GM19193 (cell line): ENCODE data around the gene TOMM20.

Experiments used
- POLR2A ChIP-seq: IDR thresholded peaks from 4 replicates; pipeline ENCODE4 v1.6.1; 2011; ENCODE audit not compliant: insufficient read depth, insufficient read length; ENCODE audit errors: extremely low read depth

The TOMM20 gene

GRCh38 chr1:235108185-235108593 is 20.4 kb downstream of the TOMM20 start:
- peak; percentile 14 for TF ChIP-seq POLR2A

GRCh38 chr1:235107368-235108184 is 21.1 kb downstream of the TOMM20 start:
- TF ChIP-seq POLR2A, result no peak

- TF ChIP-seq POLR2A, result no peak
Measured at GRCh38 chr1:235106457-235106856, 22.2 kb downstream of the TOMM20 start.

DNA sequence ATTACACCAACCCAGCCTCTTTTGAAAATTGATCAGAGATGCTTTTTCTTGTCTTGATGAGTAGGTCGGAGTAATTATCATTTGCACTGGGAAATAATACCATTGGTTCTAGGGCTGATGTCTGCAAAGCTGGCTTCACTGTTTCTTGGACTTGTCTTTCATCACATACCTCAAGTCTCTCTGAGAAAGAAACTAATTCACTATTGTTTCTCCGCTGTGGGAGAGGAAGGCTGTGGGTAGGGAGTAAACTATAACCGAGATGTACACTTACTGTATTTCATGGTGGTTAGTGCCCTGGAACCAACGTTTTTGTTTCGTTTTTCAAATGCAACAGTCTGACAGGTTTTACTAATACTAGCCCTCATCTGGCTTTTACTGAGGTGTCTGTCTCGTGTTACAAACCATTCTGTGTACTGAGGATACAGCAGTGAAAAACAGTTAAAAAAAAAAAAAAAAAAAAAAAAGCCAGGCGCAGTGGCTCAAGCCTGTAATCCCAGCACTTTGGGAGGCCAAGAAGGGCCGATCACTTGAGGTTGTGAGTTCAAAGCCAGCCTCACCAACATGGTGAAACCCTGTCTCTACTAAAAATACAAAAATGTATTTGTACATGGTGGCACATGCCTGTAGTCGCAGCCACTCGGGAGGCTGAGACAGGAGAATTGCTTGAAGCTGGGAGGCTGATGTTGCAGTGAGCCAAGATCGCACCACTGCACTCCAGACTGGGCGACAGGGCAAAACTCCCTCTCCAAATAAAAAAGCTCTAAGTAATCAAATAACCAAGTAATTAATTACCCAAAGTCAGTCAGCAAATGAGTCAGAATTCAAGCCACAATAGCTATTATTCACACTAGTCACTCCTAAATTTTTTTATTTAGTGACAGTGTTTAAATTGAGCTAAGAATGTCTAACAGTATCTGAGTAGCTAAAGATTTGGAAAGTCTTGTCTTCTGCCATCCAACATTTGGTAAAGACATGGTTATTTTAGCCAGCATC is 23.3 kb downstream of the TOMM20 start:
- no peak for TF ChIP-seq POLR2A

- no peak for TF ChIP-seq POLR2A
Measured at GRCh38 chr1:235102993-235103411, 25.6 kb downstream of the TOMM20 start.

GRCh38 chr1:235102259-235102582 is 26.4 kb downstream of the TOMM20 start:
- TF ChIP-seq POLR2A, result no peak

- TF ChIP-seq POLR2A, result no peak
Measured at GRCh38 chr1:235101558-235102258, 26.9 kb downstream of the TOMM20 start.

DNA sequence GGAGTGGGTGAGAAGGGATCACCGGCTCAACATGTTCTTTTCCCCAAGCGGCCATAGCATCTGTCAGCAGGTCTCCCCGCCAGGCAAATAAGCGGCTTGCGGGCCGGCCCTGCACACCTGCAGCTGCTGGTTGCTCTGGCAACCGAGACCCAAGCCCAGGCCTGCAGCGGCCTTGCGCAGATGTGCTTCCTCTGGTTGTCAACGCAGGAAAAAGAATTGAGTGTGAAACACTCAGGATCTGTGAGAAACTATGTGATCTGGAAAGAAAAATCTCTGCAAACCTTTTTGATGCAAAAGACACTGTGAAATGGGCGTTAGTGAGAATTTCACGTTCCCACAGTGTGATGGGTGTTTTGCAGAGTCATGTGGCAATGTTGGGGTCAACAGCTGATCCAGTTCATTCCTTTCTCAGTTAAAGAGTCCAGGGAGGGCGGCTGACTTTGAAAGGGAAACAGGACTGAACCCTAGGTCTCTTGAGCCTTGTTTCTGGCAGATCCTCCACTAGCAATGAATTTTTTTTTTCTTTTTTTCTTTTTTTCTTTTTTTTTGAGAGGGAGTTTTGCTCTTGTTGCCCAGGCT is 28.4 kb downstream of the TOMM20 start:
- no peak for TF ChIP-seq POLR2A

DNA sequence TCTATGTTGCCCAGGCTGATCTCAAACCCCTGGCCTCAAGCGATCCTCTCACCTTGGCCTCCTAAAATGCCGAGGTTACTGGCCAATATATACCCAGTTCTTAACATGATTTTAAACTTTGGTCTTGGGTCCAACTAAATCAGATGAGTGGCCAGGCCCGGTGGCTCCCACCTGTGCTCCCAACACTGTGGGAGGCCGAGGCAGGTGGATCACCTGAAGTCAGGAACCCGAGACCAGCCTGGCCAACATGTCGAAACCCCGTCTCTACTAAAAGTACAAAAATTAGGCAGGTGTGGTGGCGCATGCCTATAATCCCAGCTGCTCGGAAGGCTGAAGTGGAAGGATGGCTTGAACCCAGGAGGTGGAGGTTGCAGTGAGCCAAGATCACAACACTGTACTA is 29.6 kb downstream of the TOMM20 start:
- TF ChIP-seq POLR2A, result no peak

- no peak for TF ChIP-seq POLR2A
Measured at GRCh38 chr1:235098547-235098946, 30.1 kb downstream of the TOMM20 start.

GRCh38 chr1:235095938-235096562 is 32.6 kb downstream of the TOMM20 start:
- TF ChIP-seq POLR2A, result no peak

DNA sequence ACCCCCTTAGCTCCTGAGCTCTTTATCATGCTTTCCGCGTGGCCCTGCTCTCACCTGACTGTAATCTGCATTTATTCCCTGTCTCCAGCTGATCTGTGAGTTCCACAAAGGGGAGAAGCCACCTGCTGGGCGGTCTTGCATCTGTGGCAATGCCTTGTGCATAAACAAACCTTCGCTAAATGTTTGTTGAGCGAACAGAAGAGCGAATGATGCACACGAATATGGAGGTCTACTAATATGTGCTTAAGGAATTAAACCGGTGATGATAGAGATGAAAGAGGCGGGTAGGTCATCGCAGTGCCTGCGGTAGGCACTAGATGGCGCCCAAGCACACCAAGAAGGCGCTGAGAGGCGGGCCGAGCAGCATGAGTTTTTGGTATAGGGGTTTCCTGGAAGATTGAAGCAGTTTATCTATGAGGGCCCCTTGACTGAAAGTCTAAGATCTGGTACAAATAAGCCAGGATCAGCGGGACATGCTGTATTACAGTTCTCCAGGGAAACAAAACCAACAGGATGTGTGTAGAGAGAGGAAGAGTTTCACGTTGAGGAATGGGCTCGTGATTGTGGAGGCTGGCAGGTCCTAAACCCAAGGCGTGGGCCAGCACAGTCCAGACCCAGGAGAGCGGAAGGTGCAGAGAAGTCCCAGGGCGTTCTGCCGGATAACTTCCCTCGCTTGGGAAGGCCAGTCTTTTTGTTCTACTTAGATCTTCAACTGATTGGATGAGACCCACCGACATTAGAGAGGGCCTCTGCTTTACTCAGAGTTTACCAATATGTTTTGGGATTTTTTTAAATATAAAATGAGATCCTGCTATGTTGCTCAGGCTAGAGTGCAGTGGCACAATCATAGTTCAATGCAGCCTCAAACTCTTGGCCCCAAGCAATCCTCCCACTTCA is 34.7 kb downstream of the TOMM20 start:
- no peak for TF ChIP-seq POLR2A

DNA sequence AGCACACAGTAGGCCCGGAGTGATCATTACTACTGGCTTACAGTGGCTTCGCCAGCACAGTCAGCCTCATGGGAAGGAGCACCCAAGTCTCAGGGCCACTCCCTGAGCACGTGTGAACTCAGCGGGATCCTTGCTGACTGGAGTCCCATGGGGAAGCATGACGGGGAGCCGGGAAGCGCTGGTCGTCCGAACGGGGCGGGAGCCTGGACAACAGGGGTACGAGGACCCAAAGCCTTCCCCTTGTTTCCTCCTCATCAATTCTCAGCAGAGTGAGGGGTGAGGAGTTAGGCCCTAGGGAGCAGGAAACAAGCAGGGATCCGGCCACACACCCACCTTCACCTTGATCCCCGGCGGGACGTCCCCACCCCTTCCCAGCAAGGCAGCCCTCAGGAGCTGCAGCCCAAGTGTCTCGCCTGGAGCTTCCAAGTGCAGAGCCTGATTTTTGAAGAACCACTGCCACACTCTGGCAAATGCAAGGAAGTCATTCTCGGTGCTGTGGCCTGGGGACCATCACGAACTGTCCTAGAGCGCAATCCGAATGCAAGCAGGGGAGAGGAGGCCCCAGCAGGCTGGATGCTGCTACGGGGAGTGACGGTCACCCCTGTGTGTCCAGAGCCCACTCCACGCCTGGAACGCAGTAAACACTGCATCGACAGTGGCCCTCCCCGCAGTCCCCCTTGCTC is 35.5 kb downstream of the TOMM20 start:
- no peak for TF ChIP-seq POLR2A
